GM21825 (cell line): ENCODE data around the gene CDC123.
"Not testable (repeated sequence)": the region's sequence is repeated elsewhere in the genome, so short reads cannot be mapped to it uniquely, and the experiment has no call there.

Experiments used
- ATAC-seq: cut with Tn5 transposase; IDR thresholded peaks from one replicate; pipeline ENCODE4 v1.9.1; 2021; ENCODE audit warnings: mild to moderate bottlenecking, moderate library complexity; ENCODE audit not compliant: unreplicated experiment

Gene CDC123

DNA sequence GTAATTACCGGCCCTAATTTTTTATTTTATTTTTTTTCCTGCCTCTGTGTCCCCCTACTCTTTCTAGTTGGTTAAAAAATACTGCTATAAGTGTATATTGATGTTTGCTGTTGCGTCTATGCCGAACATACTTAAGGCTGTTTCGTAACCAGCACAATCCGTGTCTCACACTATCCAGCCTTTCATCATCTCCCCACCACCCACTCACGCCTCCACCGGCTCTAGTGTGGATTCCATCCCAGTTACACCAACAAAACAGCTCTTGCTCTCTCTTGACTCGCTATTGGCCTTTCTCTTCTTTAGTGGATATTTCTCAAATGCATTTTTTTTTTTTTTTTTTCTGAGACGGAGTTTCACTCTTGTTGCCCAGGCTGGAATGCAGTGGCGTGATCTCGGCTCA lies 83.3 kb downstream of the CDC123 start:
- ATAC-seq, result no peak

DNA sequence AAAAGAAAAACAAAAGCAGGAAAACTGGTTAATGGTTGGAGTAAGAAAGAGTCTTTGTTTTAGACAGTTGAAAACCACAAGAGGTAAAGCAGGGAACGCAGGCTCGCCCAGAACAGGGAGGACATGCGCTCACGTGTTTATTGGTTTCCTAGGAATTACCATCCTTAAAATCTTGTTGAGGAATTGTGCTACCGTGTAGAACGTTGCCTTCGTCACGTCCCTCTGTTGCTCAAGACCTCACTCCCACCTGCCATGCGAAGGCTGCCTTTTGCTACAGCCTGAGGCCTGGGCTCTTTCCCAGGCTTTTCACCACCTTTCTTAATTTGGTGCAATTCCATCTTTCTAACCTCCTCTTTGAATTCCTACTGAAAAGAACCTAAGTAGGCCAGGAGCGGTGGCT lies 91.8 kb downstream of the CDC123 start:
- ATAC-seq, result no peak

DNA sequence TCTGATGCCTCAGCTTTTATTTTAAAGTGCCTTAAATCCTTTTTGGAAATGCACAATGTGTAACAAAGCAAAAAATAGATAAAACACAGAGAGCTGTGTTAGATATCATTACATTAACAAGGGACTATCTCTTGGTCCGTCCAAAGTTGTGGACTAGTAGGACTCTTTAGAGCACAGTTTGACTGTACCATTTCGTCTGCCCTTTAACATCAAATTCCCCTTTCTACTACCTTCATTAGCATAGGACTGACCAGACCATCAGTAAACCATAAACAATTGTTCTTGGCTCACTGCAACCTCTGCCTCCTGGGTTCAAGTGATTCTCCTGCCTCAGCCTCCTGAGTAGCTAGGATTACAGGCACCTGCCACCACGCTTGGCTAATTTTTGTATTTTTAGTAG lies 101.8 kb downstream of the CDC123 start:
- not testable (repeated sequence) for ATAC-seq

DNA sequence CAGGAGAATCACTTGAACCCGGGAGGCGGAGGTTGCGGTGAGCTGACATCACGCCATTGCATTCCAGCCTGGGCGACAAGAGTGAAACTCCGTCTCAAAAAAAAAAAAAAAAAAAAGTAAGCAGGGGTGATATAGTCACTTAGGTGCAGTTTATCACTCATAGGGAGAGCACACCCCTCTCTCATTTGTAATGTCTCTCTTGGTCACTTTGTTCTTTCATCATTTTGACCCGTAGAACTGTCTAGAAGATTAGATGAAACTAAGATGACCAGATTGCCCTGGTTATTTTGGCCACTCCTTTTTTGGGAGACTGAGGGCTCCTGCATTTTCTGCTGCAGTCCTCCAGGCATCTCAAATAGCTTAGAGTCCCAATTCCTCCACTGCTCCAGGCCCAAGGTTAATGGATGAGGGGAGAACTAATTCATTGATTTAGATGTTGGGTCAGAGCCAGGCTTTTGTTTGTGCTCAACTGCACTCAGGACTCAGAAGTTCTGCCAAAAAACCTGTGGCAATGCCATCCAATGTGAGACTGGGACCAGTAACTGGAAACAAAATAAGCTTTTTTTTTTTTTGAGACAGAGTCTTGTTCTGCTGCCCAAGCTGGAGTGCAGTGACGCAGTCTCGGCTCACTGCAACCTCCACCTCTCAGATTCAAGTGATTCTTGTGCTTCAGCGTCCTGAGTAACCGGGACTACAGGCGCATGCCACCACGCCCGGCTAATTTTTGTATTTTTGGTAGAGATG lies 103.4 kb downstream of the CDC123 start:
- ATAC-seq, result no peak
